Subcutaneous adipose tissue (tissue), 4 donors: ENCODE measurements around the gene SYS1. TPM values are rescaled to one million over a fixed set of nuclear protein-coding genes. Genes with fewer than 3 reads are reported as not detected.

Experiments used
- total RNA-seq, 4 donors: library from RNA; depleted of rRNA; stranded (reverse); fragments of >200 nt; gene quantifications; one replicate each; pipeline ENCODE4 v1.1.0, GENCODE V29; 2016
- TF ChIP-seq, protein P1 (sequence below): fragments of 450-650 bp; IDR thresholded peaks from one replicate; pipeline ENCODE4 v1.5.1; 2016; ENCODE audit warnings: low read depth, mild to moderate bottlenecking, control low read depth, antibody characterized with exemption, moderate library complexity

The SYS1 gene
- total RNA-seq, 4 donors from 2014 or later = 24.3 to 34.8 (median 31.4) TPM

DNA sequence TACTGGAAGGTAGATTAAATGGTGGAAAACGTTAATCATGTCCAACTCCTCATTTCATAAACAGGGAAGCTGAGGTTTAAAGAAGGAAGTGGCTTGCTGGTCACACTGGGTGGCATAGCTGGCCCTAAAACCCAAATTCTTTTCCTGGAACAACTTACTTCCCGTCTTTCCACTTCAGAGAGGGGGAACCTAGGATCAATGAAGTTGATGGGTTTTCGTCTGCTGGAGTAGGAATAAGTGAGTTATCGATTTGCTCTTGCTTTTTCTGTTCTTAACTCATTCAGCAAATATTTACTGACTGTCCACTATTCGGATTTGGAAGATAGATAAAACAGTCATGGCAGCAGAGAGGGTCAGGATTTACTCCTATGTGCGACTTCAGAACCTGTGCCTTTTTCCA, 1.2 kb upstream of the SYS1 start:
- TF ChIP-seq, protein P1, sequence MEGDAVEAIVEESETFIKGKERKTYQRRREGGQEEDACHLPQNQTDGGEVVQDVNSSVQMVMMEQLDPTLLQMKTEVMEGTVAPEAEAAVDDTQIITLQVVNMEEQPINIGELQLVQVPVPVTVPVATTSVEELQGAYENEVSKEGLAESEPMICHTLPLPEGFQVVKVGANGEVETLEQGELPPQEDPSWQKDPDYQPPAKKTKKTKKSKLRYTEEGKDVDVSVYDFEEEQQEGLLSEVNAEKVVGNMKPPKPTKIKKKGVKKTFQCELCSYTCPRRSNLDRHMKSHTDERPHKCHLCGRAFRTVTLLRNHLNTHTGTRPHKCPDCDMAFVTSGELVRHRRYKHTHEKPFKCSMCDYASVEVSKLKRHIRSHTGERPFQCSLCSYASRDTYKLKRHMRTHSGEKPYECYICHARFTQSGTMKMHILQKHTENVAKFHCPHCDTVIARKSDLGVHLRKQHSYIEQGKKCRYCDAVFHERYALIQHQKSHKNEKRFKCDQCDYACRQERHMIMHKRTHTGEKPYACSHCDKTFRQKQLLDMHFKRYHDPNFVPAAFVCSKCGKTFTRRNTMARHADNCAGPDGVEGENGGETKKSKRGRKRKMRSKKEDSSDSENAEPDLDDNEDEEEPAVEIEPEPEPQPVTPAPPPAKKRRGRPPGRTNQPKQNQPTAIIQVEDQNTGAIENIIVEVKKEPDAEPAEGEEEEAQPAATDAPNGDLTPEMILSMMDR = no peak

DNA sequence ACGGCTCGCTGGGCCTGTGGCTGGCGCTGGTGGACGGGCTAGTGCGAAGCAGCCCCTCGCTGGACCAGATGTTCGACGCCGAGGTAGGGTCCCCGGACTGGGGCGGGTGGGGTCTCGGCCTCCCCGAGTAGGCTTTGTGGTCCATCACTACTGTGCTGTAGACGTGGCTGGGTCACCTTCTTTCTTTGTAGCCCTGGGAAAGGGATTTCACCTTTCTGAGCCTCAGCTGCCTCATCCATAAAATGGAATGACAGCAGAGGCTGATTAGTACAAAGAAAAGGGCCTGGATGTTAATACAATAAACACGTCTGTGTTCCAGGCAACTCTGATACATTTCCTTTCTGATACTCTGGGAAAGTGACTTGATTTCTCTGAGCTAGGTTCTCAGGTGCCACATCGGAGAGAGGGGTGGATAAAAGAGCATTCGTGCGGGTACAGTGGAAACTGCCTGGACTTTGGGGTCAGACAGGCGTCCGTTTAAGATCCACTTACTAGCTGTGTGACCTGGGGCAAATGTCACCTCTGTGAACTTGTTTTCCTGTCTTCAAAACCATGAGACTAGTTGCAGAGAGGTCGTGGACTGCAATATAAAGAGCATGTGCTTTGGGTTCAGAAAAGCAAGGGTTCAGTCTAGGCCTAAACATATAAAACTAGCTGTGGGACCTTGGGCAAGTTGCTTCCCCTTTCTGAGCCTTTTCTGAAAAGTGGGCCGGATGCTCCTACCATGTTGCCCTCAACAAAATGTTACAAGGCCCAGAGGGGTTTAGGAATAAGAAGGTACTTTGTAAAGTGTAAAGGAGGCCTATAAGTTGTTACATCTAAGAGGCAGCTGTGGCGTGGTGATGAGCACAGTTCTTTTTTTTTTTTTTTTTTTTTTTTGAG, 896 bp downstream of the SYS1 start:
- TF ChIP-seq, protein P1 = no peak

GRCh38 chr20:45365444-45365970, 2.6 kb downstream of the SYS1 start:
- TF ChIP-seq, protein P1 = no peak

- TF ChIP-seq, protein P1 = no peak
Measured at GRCh38 chr20:45366192-45366591, 3.2 kb downstream of the SYS1 start.

- TF ChIP-seq, protein P1 = no peak
Measured at GRCh38 chr20:45366631-45367030, 3.7 kb downstream of the SYS1 start.

GRCh38 chr20:45367126-45367525, 4.2 kb downstream of the SYS1 start:
- TF ChIP-seq, protein P1 = no peak

DNA sequence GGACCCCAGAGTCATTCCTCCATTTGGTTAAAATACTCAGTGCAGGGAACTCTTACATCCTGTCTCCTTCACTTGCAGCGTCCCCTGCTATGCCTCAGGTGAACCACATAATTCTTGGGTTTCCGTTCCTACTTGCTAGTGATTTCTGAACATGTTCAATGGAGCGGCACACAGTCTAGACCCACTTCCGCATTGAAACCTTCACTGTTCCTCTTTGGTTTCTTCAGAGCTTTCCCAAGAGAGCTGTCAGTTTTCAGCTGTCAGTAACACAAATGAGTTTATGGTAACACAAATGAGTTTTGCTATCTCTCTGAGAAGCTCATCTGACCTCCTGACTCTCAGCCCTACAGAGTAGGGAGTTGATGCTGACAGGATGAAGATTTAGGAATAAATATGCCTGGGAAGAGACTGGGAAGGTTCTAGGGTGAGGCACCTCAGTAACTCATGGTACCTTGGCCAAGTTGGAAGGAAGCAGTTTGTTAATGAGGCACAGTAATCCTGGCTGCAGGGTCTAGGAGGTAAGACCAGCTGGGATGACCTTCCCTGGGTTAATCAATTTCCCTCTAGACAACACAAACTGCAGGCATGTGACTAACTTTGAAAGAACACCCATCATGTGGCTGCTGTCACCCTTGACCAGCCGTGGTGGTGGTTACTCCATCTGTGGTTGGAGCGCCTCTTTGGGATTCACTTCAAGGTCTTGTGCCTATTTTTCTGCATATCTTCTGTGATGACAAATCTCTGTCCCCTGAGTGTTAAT, 5.4 kb downstream of the SYS1 start:
- TF ChIP-seq, protein P1 = no peak
